ENCODE data around the gene PGAP2. TPM values are rescaled to one million over a fixed set of nuclear protein-coding genes. Genes with fewer than 3 reads are reported as not detected.

PGAP2 gene
- total RNA-seq, 1 donor from 2014 or later = 7.1 TPM

DNA sequence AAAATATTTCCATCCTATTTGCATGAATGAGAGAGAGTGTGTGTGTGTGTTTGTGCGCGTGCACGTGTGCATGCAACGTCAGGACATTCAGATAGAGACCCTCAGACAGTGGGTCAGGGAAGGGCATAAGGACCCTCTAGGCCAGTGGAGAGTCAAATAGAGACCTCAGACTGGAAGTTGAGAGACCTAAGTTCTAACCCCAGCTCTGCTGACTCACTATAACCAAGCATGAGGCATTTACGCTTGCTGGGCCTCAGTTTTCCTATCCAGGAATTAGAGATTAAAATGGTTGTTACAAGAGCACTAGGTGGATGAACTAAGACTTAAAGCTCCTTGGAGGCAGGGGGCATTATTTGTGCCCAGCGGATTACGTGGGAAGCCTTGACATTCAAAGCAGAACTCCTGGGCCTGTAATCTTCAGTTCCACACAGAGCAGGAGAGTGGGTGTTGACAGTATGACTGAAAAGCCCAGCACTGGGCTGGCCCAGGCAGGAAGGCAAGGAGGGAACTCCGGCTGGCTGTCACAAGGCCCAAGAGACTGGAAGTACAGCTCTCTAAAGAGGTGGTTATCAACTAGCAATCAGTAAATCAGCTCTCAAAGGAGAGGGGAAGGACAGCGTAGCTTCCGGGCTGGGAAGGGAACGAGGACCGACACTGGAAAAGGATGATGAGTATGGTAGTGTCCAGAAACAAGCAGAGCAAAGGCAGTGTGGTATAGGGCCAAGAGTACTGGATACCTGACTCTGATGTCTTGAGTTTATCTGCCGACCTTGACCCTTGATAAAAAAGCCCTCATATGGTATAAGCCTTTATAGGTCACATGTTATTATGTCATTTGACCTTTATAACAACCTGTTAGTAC, 23.2 kb downstream of the PGAP2 start:
- Histone ChIP-seq H3K27ac (peak overlapping the region in 1 of 2 donors; percentile 2), H3K9me3 (no peaks in the 10 kb centered on the region), H3K4me1 (peaks cover 0 to 16% of the 10 kb centered on the region in 2 donors), H3K36me3 (peaks cover 16 to 37% of the 10 kb centered on the region in 2 donors), H3K4me3 (no peak overlapping the region), H3K27me3 (no peaks in the 10 kb centered on the region)
- TF ChIP-seq, protein P1, sequence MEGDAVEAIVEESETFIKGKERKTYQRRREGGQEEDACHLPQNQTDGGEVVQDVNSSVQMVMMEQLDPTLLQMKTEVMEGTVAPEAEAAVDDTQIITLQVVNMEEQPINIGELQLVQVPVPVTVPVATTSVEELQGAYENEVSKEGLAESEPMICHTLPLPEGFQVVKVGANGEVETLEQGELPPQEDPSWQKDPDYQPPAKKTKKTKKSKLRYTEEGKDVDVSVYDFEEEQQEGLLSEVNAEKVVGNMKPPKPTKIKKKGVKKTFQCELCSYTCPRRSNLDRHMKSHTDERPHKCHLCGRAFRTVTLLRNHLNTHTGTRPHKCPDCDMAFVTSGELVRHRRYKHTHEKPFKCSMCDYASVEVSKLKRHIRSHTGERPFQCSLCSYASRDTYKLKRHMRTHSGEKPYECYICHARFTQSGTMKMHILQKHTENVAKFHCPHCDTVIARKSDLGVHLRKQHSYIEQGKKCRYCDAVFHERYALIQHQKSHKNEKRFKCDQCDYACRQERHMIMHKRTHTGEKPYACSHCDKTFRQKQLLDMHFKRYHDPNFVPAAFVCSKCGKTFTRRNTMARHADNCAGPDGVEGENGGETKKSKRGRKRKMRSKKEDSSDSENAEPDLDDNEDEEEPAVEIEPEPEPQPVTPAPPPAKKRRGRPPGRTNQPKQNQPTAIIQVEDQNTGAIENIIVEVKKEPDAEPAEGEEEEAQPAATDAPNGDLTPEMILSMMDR (IDR thresholded peaks at IDR 0.05) = no peak
- DNase-seq (ENCODE audit: low spot score in 2 of 2) = no peak
- intact Hi-C loops (cut with DNase I) = no loop called here

DNA sequence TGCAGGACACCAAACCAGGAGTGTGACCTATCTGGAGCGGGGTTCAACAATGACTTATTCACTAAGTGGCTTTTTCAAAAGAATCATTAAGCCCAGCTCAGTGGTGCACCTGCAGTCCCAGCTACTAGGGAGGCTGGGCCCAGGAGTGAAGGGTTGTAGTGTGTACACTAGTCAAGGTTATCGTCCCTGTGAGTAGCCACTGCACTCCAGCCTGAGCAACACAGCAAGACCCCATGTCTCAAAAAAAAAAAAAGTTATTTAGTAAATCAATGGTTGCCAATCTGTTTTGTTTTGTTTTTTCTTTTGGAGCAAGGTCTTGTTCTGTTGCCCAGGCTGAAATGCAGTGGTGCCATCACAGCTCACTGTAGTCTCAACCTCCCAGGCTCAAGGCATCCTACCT, 24.5 kb downstream of the PGAP2 start:
- H3K4me3 ChIP-seq = no peak overlapping the region
- no peak overlapping the region for H3K27ac ChIP-seq
- H3K4me1 ChIP-seq = peaks cover 0 to 18% of the 10 kb centered on the region in 2 donors
- no peaks in the 10 kb centered on the region for H3K27me3 ChIP-seq
- TF ChIP-seq, protein P1 (IDR thresholded peaks at IDR 0.05) = no peak
- peaks cover 4 to 25% of the 10 kb centered on the region in 2 donors for H3K36me3 ChIP-seq
- H3K9me3 ChIP-seq = no peaks in the 10 kb centered on the region
- DNase-seq (ENCODE audit: low spot score in 2 of 2) = no peak
- intact Hi-C loops (cut with DNase I) = no loop called here

DNA sequence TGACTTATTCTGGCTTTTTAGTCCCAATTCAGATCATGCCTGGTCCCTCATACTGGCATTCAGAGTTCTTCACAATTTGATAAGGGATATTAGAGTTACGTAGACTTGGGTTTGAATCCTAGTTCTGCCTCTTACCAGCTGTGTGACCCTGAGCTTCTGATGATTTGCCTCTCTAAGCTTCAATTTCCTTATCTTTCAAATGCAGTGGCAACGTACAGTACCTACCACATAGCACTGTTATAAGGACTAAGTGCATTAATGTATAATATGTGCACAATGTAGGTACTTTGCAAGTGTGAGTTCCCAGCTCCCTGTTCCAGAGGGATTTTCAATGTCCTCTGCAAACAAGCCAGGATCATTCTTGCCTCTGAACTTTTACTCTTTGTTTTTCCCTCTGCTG, 25.1 kb downstream of the PGAP2 start:
- no peaks in the 10 kb centered on the region for H3K9me3 ChIP-seq
- no peak for DNase-seq (ENCODE audit: low spot score in 2 of 2)
- no peak overlapping the region for H3K27ac ChIP-seq
- intact Hi-C loops (cut with DNase I) = no loop called here
- H3K27me3 ChIP-seq = no peaks in the 10 kb centered on the region
- peaks cover 0 to 19% of the 10 kb centered on the region in 2 donors for H3K4me1 ChIP-seq
- H3K4me3 ChIP-seq = no peak overlapping the region
- peaks cover 0 to 21% of the 10 kb centered on the region in 2 donors for H3K36me3 ChIP-seq
- TF ChIP-seq, protein P1 (IDR thresholded peaks at IDR 0.05) = no peak

DNA sequence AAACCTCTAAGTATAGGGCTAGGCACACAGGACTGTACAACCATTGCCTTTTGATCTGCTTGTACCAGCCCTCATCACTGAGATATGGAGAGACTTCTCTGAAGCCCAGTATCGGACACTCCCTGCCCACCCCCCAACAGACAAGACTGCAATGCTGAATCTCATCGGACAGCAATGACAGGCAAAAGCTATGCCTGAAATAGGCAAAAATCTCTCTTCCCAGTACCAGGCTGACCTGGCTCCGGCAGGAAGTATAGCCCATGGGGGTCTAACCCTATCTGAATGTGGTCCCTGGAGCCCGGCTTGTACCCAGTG, 25.9 kb downstream of the PGAP2 start:
- no peak overlapping the region for H3K4me3 ChIP-seq
- TF ChIP-seq, protein P1 (IDR thresholded peaks at IDR 0.05) = no peak
- peak overlapping the region in 1 of 2 donors; percentile 50 for H3K27ac ChIP-seq
- H3K36me3 ChIP-seq = peaks cover 0 to 21% of the 10 kb centered on the region in 2 donors
- intact Hi-C loops (cut with DNase I) = no loop called here
- no peaks in the 10 kb centered on the region for H3K9me3 ChIP-seq
- H3K27me3 ChIP-seq = no peaks in the 10 kb centered on the region
- peaks cover 0 to 19% of the 10 kb centered on the region in 2 donors for H3K4me1 ChIP-seq
- no peak for DNase-seq (ENCODE audit: low spot score in 2 of 2)

DNA sequence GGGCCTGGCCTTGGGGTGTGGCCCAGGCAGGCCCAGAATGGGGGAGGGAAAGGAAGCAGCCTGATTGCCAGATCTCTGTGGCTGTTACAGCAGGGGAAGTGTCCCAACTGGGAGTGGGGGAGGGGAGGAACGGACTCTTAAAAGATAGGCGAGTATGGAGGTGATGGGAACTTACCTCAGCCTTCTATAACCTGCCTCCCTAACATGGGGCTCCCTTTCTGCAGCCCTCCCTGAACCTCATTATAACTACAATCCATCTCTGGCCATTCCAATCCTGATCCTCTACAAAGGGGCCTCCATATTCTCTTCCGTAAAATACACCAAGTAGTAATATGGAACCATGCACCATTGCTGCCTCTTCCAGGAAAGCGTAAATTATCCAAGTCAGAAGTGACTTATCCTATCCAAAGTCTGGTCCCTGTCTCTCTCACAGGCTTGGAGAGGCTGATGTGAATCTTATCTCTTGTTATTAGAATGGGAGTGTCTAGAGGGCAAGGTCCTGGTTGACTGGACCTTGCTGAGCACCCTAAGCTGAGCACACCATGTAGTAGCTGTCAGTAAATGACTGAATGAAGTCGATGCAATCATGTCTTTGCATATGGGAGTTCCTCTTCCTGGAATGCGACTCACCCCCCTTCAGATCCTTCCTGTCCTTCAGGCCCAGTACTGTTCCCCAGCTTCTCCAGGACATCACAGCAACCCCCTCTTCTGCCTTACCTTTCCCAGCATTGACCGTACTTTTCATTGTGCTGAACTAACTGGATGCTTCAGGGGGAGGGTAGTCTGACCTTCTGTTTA, 26.5 kb downstream of the PGAP2 start:
- H3K4me3 ChIP-seq = no peak overlapping the region
- no peaks in the 10 kb centered on the region for H3K27me3 ChIP-seq
- H3K4me1 ChIP-seq = peaks cover 0 to 22% of the 10 kb centered on the region in 2 donors
- intact Hi-C loops (cut with DNase I) = no loop called here
- H3K9me3 ChIP-seq = no peaks in the 10 kb centered on the region
- TF ChIP-seq, protein P1 (IDR thresholded peaks at IDR 0.05) = no peak
- DNase-seq (ENCODE audit: low spot score in 2 of 2) = no peak
- H3K27ac ChIP-seq = peak overlapping the region in 1 of 2 donors; percentile 50
- peaks cover 0 to 21% of the 10 kb centered on the region in 2 donors for H3K36me3 ChIP-seq
